Measurements from ENCODE around the gene SARS1.
"Not testable (repeated sequence)": the region's sequence is repeated elsewhere in the genome, so short reads cannot be mapped to it uniquely, and the experiment has no call there.

The SARS1 gene

GRCh38 chr1:109213824-109214693 lies at the start of gene SARS1:
Gene SARS1 (plus strand): TSS chr1:109213918. CDS start chr1:109213993, 75 bp downstream.
- DNase-seq (ENCODE audit: low read depth), result peak; percentile 81

- DNase-seq (ENCODE audit: low read depth), result no peak
Measured at GRCh38 chr1:109164538-109164937, 49.2 kb upstream of the SARS1 start.

GRCh38 chr1:109167001-109167506 lies 46.7 kb upstream of the SARS1 start:
- DNase-seq (ENCODE audit: low read depth), result no peak

- no peak for DNase-seq (ENCODE audit: low read depth)
Measured at GRCh38 chr1:109170035-109170764, 43.5 kb upstream of the SARS1 start.

GRCh38 chr1:109171646-109172045 lies 42.1 kb upstream of the SARS1 start:
- DNase-seq (ENCODE audit: low read depth), result no peak

- not testable (repeated sequence) for DNase-seq (ENCODE audit: low read depth)
Measured at GRCh38 chr1:109176349-109176748, 37.4 kb upstream of the SARS1 start.

- not testable (repeated sequence) for DNase-seq (ENCODE audit: low read depth)
Measured at GRCh38 chr1:109180715-109181084, 33.0 kb upstream of the SARS1 start.

GRCh38 chr1:109181085-109181806 lies 32.5 kb upstream of the SARS1 start:
- DNase-seq (ENCODE audit: low read depth), result no peak

GRCh38 chr1:109181807-109182163 lies 31.9 kb upstream of the SARS1 start:
- no peak for DNase-seq (ENCODE audit: low read depth)

- no peak for DNase-seq (ENCODE audit: low read depth)
Measured at GRCh38 chr1:109183058-109183738, 30.5 kb upstream of the SARS1 start.

GRCh38 chr1:109184687-109185086 lies 29.0 kb upstream of the SARS1 start:
- no peak for DNase-seq (ENCODE audit: low read depth)

GRCh38 chr1:109185357-109185756 lies 28.4 kb upstream of the SARS1 start:
- no peak for DNase-seq (ENCODE audit: low read depth)

- DNase-seq (ENCODE audit: low read depth), result no peak
Measured at GRCh38 chr1:109185990-109186732, 27.6 kb upstream of the SARS1 start.

GRCh38 chr1:109186733-109187086 lies 27.0 kb upstream of the SARS1 start:
- DNase-seq (ENCODE audit: low read depth), result no peak

- DNase-seq (ENCODE audit: low read depth), result no peak
Measured at GRCh38 chr1:109187127-109187526, 26.6 kb upstream of the SARS1 start.

GRCh38 chr1:109188200-109188599 lies 25.5 kb upstream of the SARS1 start:
- DNase-seq (ENCODE audit: low read depth), result no peak

- no peak for DNase-seq (ENCODE audit: low read depth)
Measured at GRCh38 chr1:109188781-109189180, 24.9 kb upstream of the SARS1 start.

GRCh38 chr1:109190189-109190588 lies 23.5 kb upstream of the SARS1 start:
- no peak for DNase-seq (ENCODE audit: low read depth)

- DNase-seq (ENCODE audit: low read depth), result no peak
Measured at GRCh38 chr1:109191377-109191776, 22.3 kb upstream of the SARS1 start.

- no peak for DNase-seq (ENCODE audit: low read depth)
Measured at GRCh38 chr1:109191891-109192290, 21.8 kb upstream of the SARS1 start.

GRCh38 chr1:109192433-109192832 lies 21.3 kb upstream of the SARS1 start:
- DNase-seq (ENCODE audit: low read depth), result no peak
